Thyroid gland (tissue), 4 donors: ENCODE measurements around the gene GOLGA1.

Experiments used
- POLR2A ChIP-seq, 2 donors: fragments of 450-650 bp; IDR thresholded peaks; one replicate each; pipeline ENCODE4 v1.6.1; 2017; ENCODE audit warnings: antibody characterized with exemption in 2 of 2, mild to moderate bottlenecking in 2 of 2, moderate library complexity in 1 of 2
- TF ChIP-seq, protein P1 (sequence below), 6 experiments: fragments of 200-600 bp in 3 of 6; fragments of 450-650 bp in 3 of 6; sonication (generic) in 3 of 6; IDR thresholded peaks; one replicate each; pipeline ENCODE4 v1.5.1; 2016 to 2019; ENCODE audit warnings: antibody characterized with exemption in 6 of 6, mild to moderate bottlenecking in 2 of 6, inconsistent platforms in 1 of 6, moderate library complexity in 1 of 6

DNA sequence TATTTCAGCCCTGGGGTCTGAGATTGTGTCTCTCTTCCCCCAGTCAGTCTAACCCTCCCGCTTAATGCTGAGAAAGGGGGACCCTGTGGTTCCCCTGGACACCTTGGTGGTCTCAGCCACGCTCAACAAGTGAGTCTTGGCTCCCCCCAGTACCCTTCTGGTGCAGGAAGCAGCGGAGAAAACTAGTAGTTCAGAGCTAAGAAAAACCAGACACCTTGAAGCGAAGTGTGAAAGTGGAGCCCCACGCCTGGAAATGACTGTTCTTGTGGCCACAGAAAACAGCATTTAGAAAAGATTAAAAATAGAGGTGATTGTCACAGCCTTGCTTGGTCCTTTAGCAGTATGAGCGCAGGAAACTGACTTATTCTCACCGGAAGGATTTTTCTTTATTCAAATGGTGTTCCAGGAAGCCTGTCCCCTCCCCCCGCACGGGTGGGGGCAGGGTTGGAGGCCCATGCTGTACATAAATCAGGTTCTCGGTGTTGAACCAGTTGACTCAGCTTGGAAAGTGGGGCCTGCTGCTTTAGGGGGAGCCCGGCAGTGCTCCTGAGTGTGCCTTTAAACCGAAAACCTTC lies 70.8 kb downstream of the GOLGA1 start:
- TF ChIP-seq, protein P1, sequence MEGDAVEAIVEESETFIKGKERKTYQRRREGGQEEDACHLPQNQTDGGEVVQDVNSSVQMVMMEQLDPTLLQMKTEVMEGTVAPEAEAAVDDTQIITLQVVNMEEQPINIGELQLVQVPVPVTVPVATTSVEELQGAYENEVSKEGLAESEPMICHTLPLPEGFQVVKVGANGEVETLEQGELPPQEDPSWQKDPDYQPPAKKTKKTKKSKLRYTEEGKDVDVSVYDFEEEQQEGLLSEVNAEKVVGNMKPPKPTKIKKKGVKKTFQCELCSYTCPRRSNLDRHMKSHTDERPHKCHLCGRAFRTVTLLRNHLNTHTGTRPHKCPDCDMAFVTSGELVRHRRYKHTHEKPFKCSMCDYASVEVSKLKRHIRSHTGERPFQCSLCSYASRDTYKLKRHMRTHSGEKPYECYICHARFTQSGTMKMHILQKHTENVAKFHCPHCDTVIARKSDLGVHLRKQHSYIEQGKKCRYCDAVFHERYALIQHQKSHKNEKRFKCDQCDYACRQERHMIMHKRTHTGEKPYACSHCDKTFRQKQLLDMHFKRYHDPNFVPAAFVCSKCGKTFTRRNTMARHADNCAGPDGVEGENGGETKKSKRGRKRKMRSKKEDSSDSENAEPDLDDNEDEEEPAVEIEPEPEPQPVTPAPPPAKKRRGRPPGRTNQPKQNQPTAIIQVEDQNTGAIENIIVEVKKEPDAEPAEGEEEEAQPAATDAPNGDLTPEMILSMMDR (IDR thresholded peaks at IDR 0.05) = no peak
- no peak for TF ChIP-seq POLR2A (IDR thresholded peaks at IDR 0.05)
